Adipose tissue (tissue), 3 donors: Measurements from ENCODE around the gene ACD. TPM values are rescaled to one million over a fixed set of nuclear protein-coding genes. Genes with fewer than 3 reads are reported as not detected.

Experiments
- H3K27ac ChIP-seq: one replicate; pipeline ENCODE4 v1.5.1; 2013; ENCODE audit warnings: low read depth, low read length
- WGBS, 3 donors: extraction: QIAGEN DNeasy Blood & Tissue Kit; methylation state at CpG; one replicate each; pipeline ENCODE4 v1.1.7; 2013; 5-methylcytosine and 5-hydroxymethylcytosine counted together
- polyA plus RNA-seq, 3 donors: library from polyadenylated mRNA; stranded (reverse); fragments of 200-250 nt; gene quantifications; one replicate each; pipeline ENCODE4 v1.2.3, GENCODE V29; 2013
- donor health status: healthy with polysubstance abuse.
- donor health status: Bipolar disorder and iron deficiency.
- donor health status: healthy.

ACD gene
- polyA plus RNA-seq, 3 donors, result 12.7 to 15.6 (median 13.3) TPM

- WGBS, 3 donors, result 8 to 24% (median 21%) methylated on average over 23 to 58 of the region's 59 CpGs
- no peak overlapping the region for H3K27ac ChIP-seq
Measured at GRCh38 chr16:67652578-67653127, 7.4 kb downstream of the ACD start.

- 83 to 86% (median 86%) methylated on average over 4 of the region's 4 CpGs for WGBS, 3 donors
- no peak overlapping the region for H3K27ac ChIP-seq
Measured at GRCh38 chr16:67651847-67652246, 8.2 kb downstream of the ACD start.

DNA sequence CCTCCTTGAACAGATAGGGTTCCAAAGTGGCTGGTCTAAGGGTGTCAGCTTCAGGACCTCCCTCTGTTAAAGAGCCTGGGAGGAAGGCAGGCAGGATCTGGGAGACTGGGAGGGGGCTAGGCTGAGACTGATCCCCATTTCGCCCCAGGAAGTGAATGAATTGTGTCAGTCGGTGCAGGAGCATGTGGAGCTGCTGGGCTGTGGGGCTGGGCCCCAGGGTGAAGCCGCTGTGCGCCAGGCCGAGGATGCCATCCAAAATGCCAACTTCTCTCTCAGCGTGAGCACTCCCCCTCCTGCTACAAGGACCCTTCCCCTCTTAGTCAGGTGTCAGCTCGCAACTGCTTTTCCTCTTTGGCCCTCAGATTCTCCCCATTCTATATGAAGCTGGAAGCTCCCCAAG is 9.0 kb downstream of the ACD start:
- 92 to 97% (median 93%) methylated on average over 7 of the region's 7 CpGs for WGBS, 3 donors
- H3K27ac ChIP-seq, result no peak overlapping the region

DNA sequence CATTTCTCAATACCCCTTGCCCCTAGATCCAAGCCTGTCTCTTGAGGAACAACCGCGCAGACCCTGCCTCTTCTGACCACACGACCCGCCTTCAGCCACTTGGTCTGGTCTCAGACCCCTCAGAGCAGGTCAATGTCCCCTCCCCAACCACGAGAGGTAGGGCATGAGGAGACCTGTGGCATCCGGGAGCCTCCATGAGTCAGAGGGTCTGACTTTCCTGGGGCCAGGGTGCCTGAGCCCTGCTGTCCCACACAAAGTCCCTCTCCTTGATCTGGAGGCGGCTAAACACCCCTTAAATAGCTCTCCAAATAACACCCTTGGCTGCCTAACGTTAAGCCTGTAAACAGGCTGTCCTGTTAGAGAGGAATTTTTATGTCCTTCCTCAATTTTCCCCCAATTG is 10.0 kb downstream of the ACD start:
- 67 to 76% (median 76%) methylated on average over 8 of the region's 8 CpGs for WGBS, 3 donors
- H3K27ac ChIP-seq, result no peak overlapping the region

GRCh38 chr16:67649494-67649931 is 10.5 kb downstream of the ACD start:
- H3K27ac ChIP-seq, result no peak overlapping the region
- 25 to 46% (median 45%) methylated on average over 34 of the region's 34 CpGs for WGBS, 3 donors

GRCh38 chr16:67648764-67649407 is 11.2 kb downstream of the ACD start:
- no peak overlapping the region for H3K27ac ChIP-seq
- WGBS, 3 donors, result 52 to 60% (median 56%) methylated on average over 34 to 35 of the region's 35 CpGs

DNA sequence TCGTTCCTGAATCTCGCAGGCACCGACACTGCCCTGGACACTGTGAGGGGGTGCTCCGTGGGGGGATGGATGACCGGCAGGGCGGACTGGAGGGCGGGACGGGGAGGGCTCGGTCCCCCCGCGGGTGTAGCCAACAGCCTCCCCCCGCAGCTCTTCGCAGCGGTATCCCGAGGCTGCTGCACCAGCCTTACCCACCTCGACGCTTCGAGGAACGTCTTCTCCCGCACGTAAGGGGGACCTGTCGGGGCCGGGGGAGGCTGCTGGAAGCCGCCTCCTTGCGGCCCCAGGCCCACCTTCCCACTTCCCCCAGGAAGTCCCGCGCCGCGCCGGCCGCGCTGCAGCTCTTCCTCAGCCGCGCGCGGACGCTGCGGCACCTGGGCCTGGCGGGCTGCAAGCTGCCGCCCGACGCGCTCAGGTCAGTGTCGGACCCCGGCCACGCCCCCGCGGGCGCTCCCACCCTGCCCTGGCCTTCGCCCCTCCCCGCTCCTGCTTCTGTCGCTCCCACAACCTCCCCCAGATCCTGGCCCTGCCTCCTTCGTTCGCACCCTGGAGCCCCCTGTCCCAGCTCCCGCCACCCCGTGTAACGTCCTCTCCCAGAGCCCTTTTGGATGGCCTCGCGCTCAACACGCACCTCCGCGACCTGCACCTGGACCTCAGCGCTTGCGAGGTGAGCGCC is 11.8 kb downstream of the ACD start:
- 19 to 46% (median 45%) methylated on average over 53 to 65 of the region's 65 CpGs for WGBS, 3 donors
- H3K27ac ChIP-seq, result no peak overlapping the region

DNA sequence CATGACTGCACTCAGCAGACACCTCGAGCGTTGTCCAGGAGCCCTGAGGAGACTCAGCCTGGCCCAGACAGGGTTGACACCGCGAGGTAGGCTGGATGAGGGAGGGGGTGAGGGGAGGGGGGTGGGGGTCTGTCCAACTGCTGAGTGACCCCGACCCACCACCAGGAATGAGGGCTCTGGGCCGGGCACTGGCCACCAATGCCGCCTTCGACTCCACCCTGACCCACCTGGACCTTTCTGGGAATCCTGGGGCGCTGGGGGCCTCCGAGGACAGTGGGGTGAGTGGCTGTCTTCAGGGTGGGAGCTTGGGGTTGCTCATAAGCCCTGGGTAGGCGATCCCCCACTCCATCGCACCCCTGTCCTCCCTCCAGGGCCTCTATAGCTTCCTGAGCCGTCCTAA is 12.4 kb downstream of the ACD start:
- no peak overlapping the region for H3K27ac ChIP-seq
- 65 to 81% (median 76%) methylated on average over 9 to 13 of the region's 13 CpGs for WGBS, 3 donors

GRCh38 chr16:67647111-67647651 is 12.9 kb downstream of the ACD start:
- no peak overlapping the region for H3K27ac ChIP-seq
- 70 to 83% (median 74%) methylated on average over 13 to 15 of the region's 15 CpGs for WGBS, 3 donors

DNA sequence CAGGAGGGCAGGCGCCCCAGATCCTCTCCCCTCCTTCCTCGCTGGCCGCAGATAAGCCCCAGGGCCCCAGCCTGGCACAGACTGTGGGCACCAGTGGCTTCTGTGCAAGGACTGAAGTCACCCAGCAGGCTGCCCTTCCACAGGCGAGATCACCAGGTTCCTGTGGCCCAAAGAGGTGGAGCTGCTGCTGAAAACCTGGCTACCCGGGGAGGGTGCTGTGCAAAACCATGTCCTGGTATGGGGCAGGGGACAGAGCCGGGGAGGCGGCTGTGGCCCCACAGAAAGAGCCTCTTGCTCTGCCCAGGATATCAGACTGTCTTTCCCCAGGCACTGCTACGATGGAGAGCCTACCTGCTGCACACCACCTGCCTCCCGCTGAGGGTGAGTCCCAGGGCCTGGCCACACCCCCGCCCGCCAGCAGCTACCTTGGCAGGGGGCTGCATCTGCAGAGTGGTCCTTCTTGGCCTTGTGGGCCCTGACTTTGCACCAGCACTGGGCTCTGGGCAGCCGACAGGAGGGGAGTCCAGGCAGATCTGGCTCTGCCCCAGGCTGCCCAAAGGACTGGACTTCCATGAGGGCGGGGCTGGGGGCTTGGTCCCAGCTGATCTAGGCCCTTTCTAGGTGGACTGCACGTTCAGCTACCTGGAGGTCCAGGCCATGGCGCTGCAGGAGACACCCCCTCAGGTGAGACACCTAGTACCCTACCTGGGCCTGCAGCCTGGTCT is 14.5 kb downstream of the ACD start:
- WGBS, 3 donors, result 74 to 85% (median 81%) methylated on average over 14 to 15 of the region's 15 CpGs
- H3K27ac ChIP-seq, result no peak overlapping the region

DNA sequence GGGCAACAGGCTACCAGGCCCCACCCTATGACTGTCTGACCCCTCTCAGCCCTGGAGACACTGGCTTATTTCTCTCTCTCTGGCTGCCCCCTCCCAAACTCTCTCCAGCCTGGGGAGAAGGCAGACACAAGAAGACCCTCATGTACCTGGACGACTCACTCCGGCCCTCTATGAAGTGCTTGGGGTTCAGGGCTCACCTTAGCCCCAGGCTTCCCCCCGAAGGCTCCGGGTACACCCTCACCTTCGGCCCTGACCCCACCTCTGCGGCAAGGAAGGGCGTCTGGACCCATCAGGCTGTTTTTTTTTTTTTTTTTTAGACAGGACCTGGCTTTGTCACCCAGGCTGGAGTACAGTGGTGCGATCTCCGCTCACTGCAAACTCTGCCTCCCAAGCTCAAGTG is 16.0 kb downstream of the ACD start:
- WGBS, 3 donors, result 87 to 97% (median 91%) methylated on average over 9 of the region's 9 CpGs

GRCh38 chr16:67641779-67642708 is 18.0 kb downstream of the ACD start:
- WGBS, 3 donors, result 43 to 65% (median 55%) methylated on average over 10 of the region's 10 CpGs
- H3K27ac ChIP-seq, result no peak overlapping the region

More for the DNA sequence above, 16.0 kb downstream of the ACD start:
- H3K27ac ChIP-seq, result no peak overlapping the region

- 83 to 93% (median 90%) methylated on average over 12 of the region's 12 CpGs for WGBS, 3 donors
- H3K27ac ChIP-seq, result no peak overlapping the region
Measured at GRCh38 chr16:67637625-67638024, 22.4 kb downstream of the ACD start.

GRCh38 chr16:67636713-67637112 is 23.3 kb downstream of the ACD start:
- WGBS, 3 donors, result 91 to 93% (median 93%) methylated on average over 8 of the region's 8 CpGs
- H3K27ac ChIP-seq, result no peak overlapping the region

- no peak overlapping the region for H3K27ac ChIP-seq
- 53 to 74% (median 63%) methylated on average over 7 of the region's 7 CpGs for WGBS, 3 donors
Measured at GRCh38 chr16:67632415-67633172, 27.5 kb downstream of the ACD start.

DNA sequence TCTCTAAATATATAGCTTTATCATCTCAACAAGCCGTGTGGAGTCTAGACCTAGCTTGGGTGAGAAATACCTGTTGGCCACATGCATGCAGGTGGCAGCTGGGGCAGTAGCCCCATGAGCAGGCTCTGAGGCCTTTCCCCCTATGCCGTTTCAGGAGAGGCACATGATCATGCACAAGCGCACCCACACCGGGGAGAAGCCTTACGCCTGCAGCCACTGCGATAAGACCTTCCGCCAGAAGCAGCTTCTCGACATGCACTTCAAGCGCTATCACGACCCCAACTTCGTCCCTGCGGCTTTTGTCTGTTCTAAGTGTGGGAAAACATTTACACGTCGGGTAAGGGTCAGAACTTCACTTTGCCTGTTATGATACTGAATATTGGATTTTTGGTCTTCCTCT is 31.8 kb downstream of the ACD start:
- 94 to 96% (median 96%) methylated on average over 14 of the region's 14 CpGs for WGBS, 3 donors
- H3K27ac ChIP-seq, result no peak overlapping the region

GRCh38 chr16:67613808-67614207 is 46.3 kb downstream of the ACD start:
- no peak overlapping the region for H3K27ac ChIP-seq
- 92 to 94% (median 93%) methylated on average over 10 of the region's 10 CpGs for WGBS, 3 donors
